A673 (cell line): ENCODE results near the gene ADNP2. TPM values are rescaled to one million over a fixed set of nuclear protein-coding genes. Genes with fewer than 3 reads are reported as not detected.

Source experiments
- BruUV-seq: library from RNA; stranded (reverse); fragments of 400-500 nt; replicated peaks from 2 replicates; lab custom pipeline; 2021; lab: Mats Ljungman, UMichigan
- CTCF ChIA-PET: fragments of 300-600 bp; sonication (Branson Sonifier 250); formaldehyde crosslinking; loops from one replicate; lab custom pipeline; 2022; ENCODE audit warnings: antibody characterized with exemption; lab: Charles Lee
- POLR2A ChIA-PET: fragments of 300-600 bp; sonication (Branson Sonifier 250); formaldehyde crosslinking; loops from one replicate; lab custom pipeline; 2022; ENCODE audit warnings: antibody characterized with exemption; ENCODE audit not compliant: low non-redundant PET; lab: Charles Lee
- DNase-seq: peaks from one replicate; pipeline ENCODE4 v3.0.0-alpha.2; 2015; ENCODE audit warnings: low spot score
- H3K27ac ChIP-seq: fragments of 200-600 bp; sonication (generic); 2 replicates; pipeline ENCODE4 v1.5.1; 2016; ENCODE audit warnings: mixed run types, low read depth, mild to moderate bottlenecking, mixed read lengths, antibody characterized with exemption, low read length; ENCODE audit not compliant: poor library complexity, severe bottlenecking
- H3K27me3 ChIP-seq: fragments of 200-600 bp; sonication (generic); replicated peaks from 2 replicates; pipeline ENCODE4 v1.6.1; 2017; ENCODE audit warnings: mixed run types, low read depth, mild to moderate bottlenecking, mixed read lengths, antibody characterized with exemption, low read length; ENCODE audit not compliant: insufficient read depth, poor library complexity
- H3K36me3 ChIP-seq: fragments of 200-600 bp; sonication (generic); 2 replicates; pipeline ENCODE4 v1.6.1; 2016; ENCODE audit warnings: mixed run types, mild to moderate bottlenecking, mixed read lengths, antibody characterized with exemption, low read length; ENCODE audit not compliant: insufficient read depth, poor library complexity, severe bottlenecking
- H3K4me1 ChIP-seq: fragments of 200-600 bp; sonication (generic); 2 replicates; pipeline ENCODE4 v1.6.1; 2017; ENCODE audit warnings: mixed run types, mild to moderate bottlenecking, mixed read lengths, antibody characterized with exemption, low read length; ENCODE audit not compliant: insufficient read depth, poor library complexity, severe bottlenecking
- H3K4me3 ChIP-seq: fragments of 200-600 bp; sonication (generic); 2 replicates; pipeline ENCODE4 v1.5.1; 2016; ENCODE audit warnings: low read depth, mixed run types, mild to moderate bottlenecking, mixed read lengths, low read length; ENCODE audit not compliant: poor library complexity, severe bottlenecking
- H3K9me3 ChIP-seq: fragments of 200-600 bp; sonication (generic); 2 replicates; pipeline ENCODE4 v1.6.1; 2016; ENCODE audit warnings: mixed run types, low read depth, mild to moderate bottlenecking, mixed read lengths, antibody characterized with exemption, low read length; ENCODE audit not compliant: poor library complexity, severe bottlenecking
- EZH2 ChIP-seq: fragments of 200-600 bp; sonication (generic); IDR thresholded peaks from 2 replicates; pipeline ENCODE4 v1.6.1; 2017; ENCODE audit warnings: borderline replicate concordance, low read depth, mild to moderate bottlenecking, mixed read lengths, antibody characterized with exemption, low read length; ENCODE audit not compliant: poor library complexity, severe bottlenecking
- intact Hi-C: fragments of 100-400 bp; cut with micrococcal nuclease; formaldehyde crosslinking; loops from one replicate; pipeline ENCODE4 v1.10.0; 2022; ENCODE audit not compliant: unreplicated experiment
- total RNA-seq: library from RNA; stranded (reverse); gene quantifications from 2 replicates; pipeline ENCODE4 v1.2.3, GENCODE V29; 2021
- TF ChIP-seq, protein P1 (sequence below): fragments of 300-800, 200-600 bp; sonication (generic); conservative IDR thresholded peaks from 2 replicates; pipeline ENCODE4 v1.5.1; 2017; ENCODE audit warnings: low read depth, mild to moderate bottlenecking, antibody characterized with exemption, low read length, moderate library complexity, mixed read lengths

ADNP2 gene
- total RNA-seq, 1 experiment from 2014 or later: 27.5 TPM

DNA sequence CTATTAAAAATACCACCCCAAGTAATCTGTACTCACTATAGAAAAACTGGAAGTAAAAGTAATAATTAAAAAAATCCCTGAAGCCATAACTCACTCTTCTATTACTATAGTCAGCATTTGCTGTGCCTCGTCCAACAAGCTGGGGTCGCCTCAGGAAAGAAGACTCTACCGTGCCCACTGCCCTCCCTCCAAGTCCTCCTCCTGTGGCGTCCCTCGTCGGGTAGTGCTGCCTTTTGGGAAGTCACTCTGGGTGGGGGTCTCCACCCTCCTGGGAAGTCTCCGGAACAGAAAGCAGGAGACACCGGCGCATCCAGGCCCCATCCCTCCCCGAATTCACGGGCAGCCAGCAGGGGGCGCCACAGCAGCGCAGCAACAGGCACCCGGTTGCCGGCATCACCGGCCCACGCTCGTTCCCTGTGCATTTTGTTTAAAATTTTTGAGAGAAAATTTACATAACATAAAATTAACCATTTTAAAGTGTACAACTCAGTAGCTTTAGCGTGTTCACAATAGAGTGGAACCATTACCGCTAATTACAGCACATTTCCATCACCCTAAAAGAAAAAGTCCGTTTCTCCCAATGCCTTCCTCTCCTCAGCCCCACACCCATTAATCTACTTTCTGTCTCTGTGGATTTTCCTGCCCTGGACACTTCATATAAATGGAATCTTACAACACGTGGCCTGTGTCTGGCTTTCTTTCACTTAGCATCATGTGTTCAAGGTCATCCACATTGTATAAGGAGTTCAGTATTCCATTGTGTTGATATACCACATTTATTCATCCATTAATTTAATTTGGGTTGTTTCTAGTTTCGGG is 62.2 kb downstream of the ADNP2 start:
- no peaks in the 10 kb centered on the region for H3K9me3 ChIP-seq
- ChIA-PET POLR2A (no interaction called here), CTCF (interaction anchor here (0.7 kb wide), 1 partner anchor 83 kb away, joined by 3 read pairs; no protein-coding TSS in a partner anchor)
- no TSS peak for BruUV-seq
- TF ChIP-seq EZH2: no peak
- TF ChIP-seq, protein P1, sequence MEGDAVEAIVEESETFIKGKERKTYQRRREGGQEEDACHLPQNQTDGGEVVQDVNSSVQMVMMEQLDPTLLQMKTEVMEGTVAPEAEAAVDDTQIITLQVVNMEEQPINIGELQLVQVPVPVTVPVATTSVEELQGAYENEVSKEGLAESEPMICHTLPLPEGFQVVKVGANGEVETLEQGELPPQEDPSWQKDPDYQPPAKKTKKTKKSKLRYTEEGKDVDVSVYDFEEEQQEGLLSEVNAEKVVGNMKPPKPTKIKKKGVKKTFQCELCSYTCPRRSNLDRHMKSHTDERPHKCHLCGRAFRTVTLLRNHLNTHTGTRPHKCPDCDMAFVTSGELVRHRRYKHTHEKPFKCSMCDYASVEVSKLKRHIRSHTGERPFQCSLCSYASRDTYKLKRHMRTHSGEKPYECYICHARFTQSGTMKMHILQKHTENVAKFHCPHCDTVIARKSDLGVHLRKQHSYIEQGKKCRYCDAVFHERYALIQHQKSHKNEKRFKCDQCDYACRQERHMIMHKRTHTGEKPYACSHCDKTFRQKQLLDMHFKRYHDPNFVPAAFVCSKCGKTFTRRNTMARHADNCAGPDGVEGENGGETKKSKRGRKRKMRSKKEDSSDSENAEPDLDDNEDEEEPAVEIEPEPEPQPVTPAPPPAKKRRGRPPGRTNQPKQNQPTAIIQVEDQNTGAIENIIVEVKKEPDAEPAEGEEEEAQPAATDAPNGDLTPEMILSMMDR: peak; percentile 96
- H3K27me3 ChIP-seq: no peaks in the 10 kb centered on the region
- no peaks in the 10 kb centered on the region for H3K36me3 ChIP-seq
- intact Hi-C loops: no loop called here
- no peaks in the 10 kb centered on the region for H3K4me1 ChIP-seq
- H3K4me3 ChIP-seq: no peak overlapping the region
- no peak overlapping the region for H3K27ac ChIP-seq
- peak; percentile 53 for DNase-seq

DNA sequence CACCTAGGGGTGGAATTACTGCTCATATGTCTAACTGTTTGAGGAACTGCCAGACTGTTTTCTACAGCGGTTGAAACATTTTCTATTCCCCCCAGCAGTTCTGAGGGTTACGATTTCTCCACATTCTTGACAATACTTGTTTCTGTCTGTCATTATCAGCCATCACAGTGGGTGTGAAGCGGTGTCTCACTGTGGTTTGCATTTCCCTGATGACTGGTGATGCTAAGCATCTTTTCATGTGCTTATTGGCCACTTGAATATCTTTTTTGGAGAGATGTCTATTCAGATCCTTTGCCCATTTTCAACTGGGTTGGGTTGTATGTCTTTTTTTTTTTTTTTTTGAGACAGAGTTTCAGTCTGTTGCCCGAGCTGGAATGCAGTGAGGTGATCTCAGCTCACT is 63.0 kb downstream of the ADNP2 start:
- CTCF ChIA-PET: no interaction called here
- no TSS peak for BruUV-seq
- Histone ChIP-seq H3K4me3 (no peak overlapping the region), H3K36me3 (no peaks in the 10 kb centered on the region), H3K27ac (no peak overlapping the region), H3K27me3 (no peaks in the 10 kb centered on the region), H3K9me3 (no peaks in the 10 kb centered on the region), H3K4me1 (no peaks in the 10 kb centered on the region)
- DNase-seq: no peak
- TF ChIP-seq, protein P1: no peak
- no peak for TF ChIP-seq EZH2
- POLR2A ChIA-PET: no interaction called here
- intact Hi-C loops: no loop called here

DNA sequence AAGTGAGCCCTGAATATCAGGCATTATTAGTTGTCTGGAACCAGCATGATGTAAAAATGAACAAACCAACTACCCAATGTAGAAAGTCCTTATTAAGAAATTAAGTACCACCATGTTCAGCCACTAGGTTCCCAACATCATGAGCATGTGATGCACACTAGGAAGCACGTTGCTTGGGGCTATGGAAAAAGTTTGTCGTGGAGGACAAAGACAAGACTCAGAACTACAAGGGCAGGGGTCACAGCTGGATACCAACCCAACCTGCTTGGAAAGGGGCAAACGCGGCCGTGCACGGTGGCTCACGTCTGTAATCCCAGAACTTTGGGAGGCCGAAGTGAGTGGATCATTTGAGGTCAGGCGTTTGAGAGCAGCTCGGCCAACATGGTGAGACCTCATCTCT is 64.0 kb downstream of the ADNP2 start:
- intact Hi-C loops: no loop called here
- no peak for DNase-seq
- ChIA-PET CTCF (no interaction called here), POLR2A (no interaction called here)
- no peak overlapping the region for H3K4me3 ChIP-seq
- TF ChIP-seq, protein P1: no peak
- TF ChIP-seq EZH2: no peak
- no peaks in the 10 kb centered on the region for H3K4me1 ChIP-seq
- no peak overlapping the region for H3K27ac ChIP-seq
- H3K9me3 ChIP-seq: no peaks in the 10 kb centered on the region
- H3K36me3 ChIP-seq: no peaks in the 10 kb centered on the region
- no peaks in the 10 kb centered on the region for H3K27me3 ChIP-seq
- no TSS peak for BruUV-seq
